ENCODE results near the gene BAIAP2.

DNA sequence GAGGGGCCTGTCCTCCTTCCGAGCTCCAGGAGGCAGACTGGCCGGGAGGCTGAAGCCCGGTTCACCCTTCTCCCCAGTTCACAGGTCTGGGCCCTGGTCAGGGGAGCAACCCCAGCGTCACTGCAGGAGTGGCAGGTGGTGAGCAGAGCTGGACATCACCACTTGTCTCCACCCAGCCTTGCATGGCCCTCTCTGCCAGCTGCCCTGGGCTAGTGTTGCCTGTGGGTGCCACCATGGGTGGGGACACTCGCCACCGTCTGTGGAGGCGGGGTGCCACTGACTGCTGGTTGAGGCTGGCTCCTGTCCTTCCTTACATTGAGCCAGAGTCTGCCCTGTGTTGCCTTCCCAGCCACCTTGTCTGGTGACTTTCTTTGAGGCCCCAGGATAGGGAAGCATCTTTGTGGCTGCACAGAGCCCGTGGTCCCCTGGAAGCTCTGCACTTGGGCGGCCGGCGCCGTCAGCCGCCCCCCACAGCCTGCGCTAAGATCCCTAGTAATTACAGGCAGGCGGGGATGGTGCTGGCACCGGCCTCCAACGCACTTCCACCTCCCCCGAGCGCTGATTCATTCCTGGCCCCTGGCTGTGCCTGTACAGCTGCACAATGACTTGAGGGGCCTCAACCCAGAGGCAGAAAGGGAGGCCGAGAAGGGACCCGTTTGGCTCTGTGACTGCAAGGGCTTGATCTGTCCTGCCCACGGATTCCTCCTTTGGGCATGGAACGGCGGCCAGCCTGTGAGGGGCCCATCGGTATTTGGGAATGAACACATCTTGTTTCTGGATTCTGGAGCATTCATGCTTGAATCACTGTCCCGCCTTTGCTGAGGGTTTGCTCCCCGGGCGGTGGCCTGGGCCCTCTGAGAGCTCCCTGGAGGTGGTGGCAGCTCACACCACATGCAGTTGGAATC, 5.2 kb downstream of the BAIAP2 start:
- TF ChIP-seq, protein P1, sequence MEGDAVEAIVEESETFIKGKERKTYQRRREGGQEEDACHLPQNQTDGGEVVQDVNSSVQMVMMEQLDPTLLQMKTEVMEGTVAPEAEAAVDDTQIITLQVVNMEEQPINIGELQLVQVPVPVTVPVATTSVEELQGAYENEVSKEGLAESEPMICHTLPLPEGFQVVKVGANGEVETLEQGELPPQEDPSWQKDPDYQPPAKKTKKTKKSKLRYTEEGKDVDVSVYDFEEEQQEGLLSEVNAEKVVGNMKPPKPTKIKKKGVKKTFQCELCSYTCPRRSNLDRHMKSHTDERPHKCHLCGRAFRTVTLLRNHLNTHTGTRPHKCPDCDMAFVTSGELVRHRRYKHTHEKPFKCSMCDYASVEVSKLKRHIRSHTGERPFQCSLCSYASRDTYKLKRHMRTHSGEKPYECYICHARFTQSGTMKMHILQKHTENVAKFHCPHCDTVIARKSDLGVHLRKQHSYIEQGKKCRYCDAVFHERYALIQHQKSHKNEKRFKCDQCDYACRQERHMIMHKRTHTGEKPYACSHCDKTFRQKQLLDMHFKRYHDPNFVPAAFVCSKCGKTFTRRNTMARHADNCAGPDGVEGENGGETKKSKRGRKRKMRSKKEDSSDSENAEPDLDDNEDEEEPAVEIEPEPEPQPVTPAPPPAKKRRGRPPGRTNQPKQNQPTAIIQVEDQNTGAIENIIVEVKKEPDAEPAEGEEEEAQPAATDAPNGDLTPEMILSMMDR (IDR thresholded peaks at IDR 0.05): no peak
- TF ChIP-seq POLR2A (IDR thresholded peaks at IDR 0.05) (no peak), POLR2AphosphoS5 (IDR thresholded peaks at IDR 0.05) (peak in 1 of 3 donors; percentile 30)
